ENCODE results near the gene OR10A4.

DNA sequence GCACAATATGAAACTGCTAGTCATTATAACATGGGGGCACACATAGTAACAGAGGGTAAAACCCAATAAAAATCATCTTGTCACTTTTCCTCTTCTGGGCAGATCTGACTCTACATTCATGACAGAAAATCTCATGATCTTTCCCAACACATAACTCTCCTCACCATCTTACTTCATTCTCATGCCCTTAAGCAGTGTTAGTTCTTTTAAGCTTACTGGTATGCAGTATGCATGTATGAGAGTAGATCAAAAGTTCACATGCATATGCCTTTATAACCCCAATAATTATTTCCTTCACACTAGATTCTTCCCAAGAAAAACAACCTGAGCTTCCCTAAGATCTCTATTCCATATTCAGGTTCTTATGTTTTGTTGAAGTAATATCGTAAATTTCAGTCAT, 5.1 kb upstream of the OR10A4 start:
- no peak for TF ChIP-seq POLR2A (IDR thresholded peaks at IDR 0.05; ENCODE audit: low read length)
- no peak for TF ChIP-seq GATA1 (IDR thresholded peaks at IDR 0.05; ENCODE audit: low read depth, low read length)

All from erythroblast (primary cell).